Astrocyte (in vitro differentiated cells and primary cell): ENCODE data around the gene CALB2.

Experiments
- CTCF ChIP-seq: IDR thresholded peaks from 2 replicates; pipeline ENCODE4 v1.5.1; 2011; ENCODE audit warnings: low read depth, mild to moderate bottlenecking, inconsistent platforms, low read length, moderate library complexity; ENCODE audit not compliant: insufficient read depth
- EZH2 ChIP-seq: IDR thresholded peaks from 2 replicates; pipeline ENCODE4 v1.6.1; 2012; ENCODE audit warnings: mild to moderate bottlenecking, low read length, inconsistent platforms; ENCODE audit not compliant: insufficient read depth

GRCh38 chr16:71354156-71354555, 4.4 kb upstream of the CALB2 start:
- TF ChIP-seq CTCF (no peak), EZH2 (no peak)
